Gastroesophageal sphincter (tissue), 3 donors: ENCODE results near the gene SPRN.

Experiments used
- CTCF ChIP-seq, 4 experiments: fragments of 200-600 bp in 2 of 4; fragments of 450-650 bp in 2 of 4; sonication (generic) in 1 of 4; IDR thresholded peaks; one replicate each; pipeline ENCODE4 v1.5.1; 2017 to 2019; ENCODE audit warnings: antibody characterized with exemption in 4 of 4, mild to moderate bottlenecking in 2 of 4, moderate library complexity in 2 of 4
- EP300 ChIP-seq: sonication (generic); formaldehyde crosslinking; IDR thresholded peaks from one replicate; pipeline ENCODE4 v1.6.1; 2017; ENCODE audit warnings: antibody characterized with exemption, mild to moderate bottlenecking
- POLR2A ChIP-seq, 2 donors: fragments of 450-650 bp; IDR thresholded peaks; one replicate each; pipeline ENCODE4 v1.6.1; 2017; ENCODE audit warnings: antibody characterized with exemption in 2 of 2, mild to moderate bottlenecking in 2 of 2, moderate library complexity in 1 of 2
- POLR2AphosphoS5 ChIP-seq: sonication (generic); formaldehyde crosslinking; IDR thresholded peaks from one replicate; pipeline ENCODE4 v1.6.1; 2017; ENCODE audit warnings: antibody characterized with exemption

- TF ChIP-seq CTCF (IDR thresholded peaks at IDR 0.05) (no peak), POLR2AphosphoS5 (no peak), POLR2A (IDR thresholded peaks at IDR 0.05) (no peak), EP300 (no peak)
These were observed 29.2 kb upstream of the SPRN start, which contains the start of gene SCART1 for GRCh38 chr10:133453516-133454203.
